H9 (cell line): ENCODE data around the gene SYTL1. TPM values are rescaled to one million over a fixed set of nuclear protein-coding genes. Genes with fewer than 3 reads are reported as not detected.

Experiments used
- DNase-seq: peaks from one replicate; pipeline ENCODE4 v3.0.0-alpha.2; 2017
- H2AFZ ChIP-seq: one replicate; pipeline ENCODE4 v1.6.1; 2013; ENCODE audit warnings: mild to moderate bottlenecking, low read length, control low read depth, moderate library complexity
- H2AK5ac ChIP-seq: 2 replicates; pipeline ENCODE4 v1.6.1; 2013; ENCODE audit warnings: low read length, control low read depth, mixed read lengths; ENCODE audit not compliant: insufficient read length
- H2BK120ac ChIP-seq: one replicate; pipeline ENCODE4 v1.6.1; 2013; ENCODE audit warnings: low read depth, mild to moderate bottlenecking, low read length, control low read depth, inconsistent platforms; ENCODE audit not compliant: poor library complexity, severe bottlenecking
- H2BK12ac ChIP-seq: 2 replicates; pipeline ENCODE4 v1.6.1; 2013; ENCODE audit warnings: low read length, control low read depth, mixed read lengths, low read depth; ENCODE audit not compliant: insufficient read length
- H2BK15ac ChIP-seq: 2 replicates; pipeline ENCODE4 v1.6.1; 2013; ENCODE audit warnings: low read depth, low read length, control low read depth
- H2BK20ac ChIP-seq: one replicate; pipeline ENCODE4 v1.6.1; 2013; ENCODE audit warnings: low read depth, mild to moderate bottlenecking, low read length, control low read depth, inconsistent platforms; ENCODE audit not compliant: poor library complexity, severe bottlenecking
- H2BK5ac ChIP-seq: 2 replicates; pipeline ENCODE4 v1.6.1; 2013; ENCODE audit warnings: low read length, control low read depth, mixed read lengths; ENCODE audit not compliant: insufficient read length
- H3K14ac ChIP-seq: 2 replicates; pipeline ENCODE4 v1.6.1; 2013; ENCODE audit warnings: low read length, control low read depth; ENCODE audit not compliant: insufficient read depth
- H3K18ac ChIP-seq: 2 replicates; pipeline ENCODE4 v1.6.1; 2013; ENCODE audit warnings: low read depth, mild to moderate bottlenecking, mixed read lengths, low read length, control low read depth; ENCODE audit not compliant: insufficient read length
- H3K23ac ChIP-seq: 2 replicates; pipeline ENCODE4 v1.6.1; 2013; ENCODE audit warnings: low read length, control low read depth, mixed read lengths, low read depth; ENCODE audit not compliant: insufficient read length
- H3K23me2 ChIP-seq: 2 replicates; pipeline ENCODE4 v1.6.1; 2013; ENCODE audit warnings: low read depth, mild to moderate bottlenecking, mixed read lengths, low read length, control low read depth; ENCODE audit not compliant: insufficient read length, poor library complexity, severe bottlenecking
- H3K27ac ChIP-seq: 2 replicates; pipeline ENCODE4 v1.5.1; 2013; ENCODE audit warnings: low read length, control low read depth, mixed read lengths, low read depth; ENCODE audit not compliant: insufficient read length
- H3K27me3 ChIP-seq: 2 replicates; pipeline ENCODE4 v1.6.1; 2013; ENCODE audit warnings: low read length, control low read depth, inconsistent platforms; ENCODE audit not compliant: insufficient read depth
- H3K4ac ChIP-seq: 2 replicates; pipeline ENCODE4 v1.6.1; 2013; ENCODE audit warnings: low read depth, mild to moderate bottlenecking, control low read depth, inconsistent platforms, low read length, moderate library complexity
- H3K4me1 ChIP-seq: 2 replicates; pipeline ENCODE4 v1.6.1; 2013; ENCODE audit warnings: low read length, control low read depth, inconsistent platforms; ENCODE audit not compliant: insufficient read depth
- H3K4me2 ChIP-seq: 2 replicates; pipeline ENCODE4 v1.6.1; 2013; ENCODE audit warnings: low read length, control low read depth, mixed read lengths; ENCODE audit not compliant: insufficient read length, insufficient read depth
- H3K56ac ChIP-seq: 2 replicates; pipeline ENCODE4 v1.6.1; 2013; ENCODE audit warnings: low read depth, mild to moderate bottlenecking, mixed read lengths, low read length, control low read depth; ENCODE audit not compliant: insufficient read length
- H3K79me1 ChIP-seq: 2 replicates; pipeline ENCODE4 v1.6.1; 2013; ENCODE audit warnings: low read depth, mild to moderate bottlenecking, moderate library complexity, low read length, control low read depth, inconsistent platforms; ENCODE audit not compliant: insufficient read depth, poor library complexity, severe bottlenecking
- H3K79me2 ChIP-seq: 2 replicates; pipeline ENCODE4 v1.6.1; 2013; ENCODE audit warnings: low read length, control low read depth, inconsistent platforms; ENCODE audit not compliant: insufficient read depth
- H3K9ac ChIP-seq: 2 replicates; pipeline ENCODE4 v1.6.1; 2013; ENCODE audit warnings: low read length, control low read depth, mixed read lengths; ENCODE audit not compliant: insufficient read length; ENCODE audit errors: extremely low read depth
- H3K9me3 ChIP-seq: one replicate; pipeline ENCODE4 v1.6.1; 2013; ENCODE audit warnings: low read depth, low read length, inconsistent platforms; ENCODE audit not compliant: control insufficient read depth
- H3T11ph ChIP-seq: one replicate; pipeline ENCODE4 v1.6.1; 2013; ENCODE audit warnings: mild to moderate bottlenecking, low read length, control low read depth, inconsistent platforms
- H4K20me1 ChIP-seq: one replicate; pipeline ENCODE4 v1.6.1; 2013; ENCODE audit not compliant: control insufficient read depth, insufficient read length, insufficient read depth
- H4K5ac ChIP-seq: 2 replicates; pipeline ENCODE4 v1.6.1; 2013; ENCODE audit warnings: low read depth, mild to moderate bottlenecking, mixed read lengths, low read length, control low read depth; ENCODE audit not compliant: insufficient read length
- H4K8ac ChIP-seq: replicated peaks from 2 replicates; pipeline ENCODE4 v1.6.1; 2013; ENCODE audit warnings: low read length, control low read depth, mixed read lengths, low read depth; ENCODE audit not compliant: insufficient read length
- H4K91ac ChIP-seq: 2 replicates; pipeline ENCODE4 v1.6.1; 2013; ENCODE audit warnings: low read depth, mild to moderate bottlenecking, moderate library complexity, mixed read lengths, low read length, control low read depth; ENCODE audit not compliant: insufficient read length
- H3K27ac Mint-ChIP-seq, 3 experiments: 2 replicates in 2 of 3; 3 replicates in 1 of 3; pipeline ENCODE4 v1.8.0; 2020 to 2021; ENCODE audit warnings: mixed read lengths in 3 of 3, mild to moderate bottlenecking in 1 of 3, moderate library complexity in 1 of 3
- H3K27me3 Mint-ChIP-seq: 2 replicates; pipeline ENCODE4 v1.8.0; 2021; ENCODE audit warnings: low read depth, mild to moderate bottlenecking, moderate library complexity, mixed read lengths
- H3K36me3 Mint-ChIP-seq, 3 experiments: 2 replicates in 2 of 3; 3 replicates in 1 of 3; pipeline ENCODE4 v1.8.0; 2020 to 2021; ENCODE audit warnings: low read depth in 3 of 3, mixed read lengths in 3 of 3; ENCODE audit not compliant: insufficient read depth in 1 of 3
- H3K4me1 Mint-ChIP-seq, 2 experiments: 2 replicates each; pipeline ENCODE4 v1.8.0; 2020; ENCODE audit warnings: mixed read lengths in 2 of 2
- H3K4me3 Mint-ChIP-seq, 2 experiments: 2 replicates in 1 of 2; 3 replicates in 1 of 2; pipeline ENCODE4 v1.8.0; 2020 to 2021; ENCODE audit warnings: mild to moderate bottlenecking in 2 of 2, mixed read lengths in 2 of 2, moderate library complexity in 1 of 2
- H3K9me3 Mint-ChIP-seq, 2 experiments: 2 replicates in 1 of 2; 3 replicates in 1 of 2; pipeline ENCODE4 v1.8.0; 2020; ENCODE audit warnings: mild to moderate bottlenecking in 2 of 2, mixed read lengths in 2 of 2, moderate library complexity in 1 of 2
- WGBS: extraction: QIAGEN DNeasy Blood & Tissue Kit; methylation state at CpG from one replicate; pipeline ENCODE4 v1.1.7; 2013; ENCODE audit warnings: missing lambda C conversion rate, low lambda C conversion rate, mixed read lengths; ENCODE audit not compliant: insufficient read length; ENCODE audit errors: extremely low coverage; 5-methylcytosine and 5-hydroxymethylcytosine counted together
- total RNA-seq: library from RNA; stranded (reverse); gene quantifications from 2 replicates; pipeline ENCODE4 v1.2.1, GENCODE V29; 2021
- TF ChIP-seq, protein P1 (sequence below): fragments of 200-600 bp; sonication (generic); conservative IDR thresholded peaks from 3 replicates; pipeline ENCODE4 v1.8.0; 2021; ENCODE audit warnings: antibody characterized with exemption, mild to moderate bottlenecking

SYTL1 gene
- total RNA-seq, 1 experiment from 2014 or later: 12.0 TPM

DNA sequence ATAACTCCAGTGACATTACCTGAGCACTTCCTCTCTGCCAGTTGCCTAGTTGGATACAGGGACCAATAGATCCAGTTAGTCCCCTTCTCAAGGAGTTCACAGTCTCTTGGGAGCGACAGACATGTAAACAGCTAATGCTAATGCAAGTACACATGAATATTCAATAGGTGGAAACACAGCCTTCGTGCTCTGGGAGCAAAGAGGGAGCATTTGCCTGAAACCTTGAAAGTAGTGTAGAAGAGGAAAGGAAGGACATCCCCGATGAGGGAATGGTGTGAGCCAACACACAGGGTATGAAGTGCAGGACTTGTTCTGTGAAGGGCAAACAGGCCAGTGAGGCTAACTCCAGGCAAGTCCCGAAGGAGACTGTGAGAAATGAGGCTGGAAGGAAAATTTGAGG is 23.7 kb upstream of the SYTL1 start:
- Histone ChIP-seq H3K23ac (no peak overlapping the region), H2BK120ac (no peak overlapping the region), H4K5ac (no peak overlapping the region), H3K23me2 (peaks cover 10% of the 10 kb centered on the region), H3K79me2 (peaks cover 4% of the 10 kb centered on the region; the same call in 1 of the 2 replicates), H3K79me1 (no peaks in the 10 kb centered on the region), H3K56ac (no peak overlapping the region), H3K27ac (no peak overlapping the region), H2AFZ (no peak overlapping the region), H3T11ph (no peak overlapping the region), H4K20me1 (no peaks in the 10 kb centered on the region), H2BK15ac (no peak overlapping the region), H2AK5ac (no peak overlapping the region), H4K91ac (no peak overlapping the region), H2BK5ac (no peak overlapping the region), H3K9me3 (no peaks in the 10 kb centered on the region), H3K4me1 (no peaks in the 10 kb centered on the region), H3K27me3 (no peaks in the 10 kb centered on the region; the same call in 1 of the 2 replicates), H3K4me2 (no peak overlapping the region), H3K9ac (no peak overlapping the region), H3K14ac (no peak overlapping the region), H2BK20ac (no peak overlapping the region), H3K18ac (no peak overlapping the region), H3K4ac (no peak overlapping the region), H4K8ac (no peak overlapping the region), H2BK12ac (no peak overlapping the region)
- no peak for DNase-seq
- H3K4me1 Mint-ChIP-seq: peaks cover 9 to 12% of the 10 kb centered on the region in 2 experiments
- peaks cover 9% of the 10 kb centered on the region for H3K27me3 Mint-ChIP-seq
- TF ChIP-seq, protein P1, sequence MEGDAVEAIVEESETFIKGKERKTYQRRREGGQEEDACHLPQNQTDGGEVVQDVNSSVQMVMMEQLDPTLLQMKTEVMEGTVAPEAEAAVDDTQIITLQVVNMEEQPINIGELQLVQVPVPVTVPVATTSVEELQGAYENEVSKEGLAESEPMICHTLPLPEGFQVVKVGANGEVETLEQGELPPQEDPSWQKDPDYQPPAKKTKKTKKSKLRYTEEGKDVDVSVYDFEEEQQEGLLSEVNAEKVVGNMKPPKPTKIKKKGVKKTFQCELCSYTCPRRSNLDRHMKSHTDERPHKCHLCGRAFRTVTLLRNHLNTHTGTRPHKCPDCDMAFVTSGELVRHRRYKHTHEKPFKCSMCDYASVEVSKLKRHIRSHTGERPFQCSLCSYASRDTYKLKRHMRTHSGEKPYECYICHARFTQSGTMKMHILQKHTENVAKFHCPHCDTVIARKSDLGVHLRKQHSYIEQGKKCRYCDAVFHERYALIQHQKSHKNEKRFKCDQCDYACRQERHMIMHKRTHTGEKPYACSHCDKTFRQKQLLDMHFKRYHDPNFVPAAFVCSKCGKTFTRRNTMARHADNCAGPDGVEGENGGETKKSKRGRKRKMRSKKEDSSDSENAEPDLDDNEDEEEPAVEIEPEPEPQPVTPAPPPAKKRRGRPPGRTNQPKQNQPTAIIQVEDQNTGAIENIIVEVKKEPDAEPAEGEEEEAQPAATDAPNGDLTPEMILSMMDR: no peak
- WGBS: no CpG with 5 or more reads among the region's 4 CpGs
- H3K4me3 Mint-ChIP-seq: no peak overlapping the region
- no peaks in the 10 kb centered on the region for H3K36me3 Mint-ChIP-seq
- H3K27ac Mint-ChIP-seq: no peak overlapping the region; a peak in 1 of 7 replicates
- H3K9me3 Mint-ChIP-seq: no peaks in the 10 kb centered on the region
